ENCODE data around the gene JUND. TPM values are rescaled to one million over a fixed set of nuclear protein-coding genes. Genes with fewer than 3 reads are reported as not detected.

JUND gene
- 92.5 and 115 TPM in 2 replicates for polyA plus RNA-seq (2012; rRNA removed)
- 55.4 and 101 TPM in 2 replicates for polyA plus RNA-seq (2012; cell fraction: cytosol; rRNA removed)
- polyA plus RNA-seq (2012; cell fraction: nucleus; rRNA removed): 125 and 131 TPM in 2 replicates

GRCh38 chr19:18281082-18282020 lies at the start of gene JUND:
TSS of gene JUND (minus strand) at chr19:18281622. CDS start at chr19:18281484, 138 bp downstream.
- H3K79me2 ChIP-seq (ENCODE audit: insufficient read depth): peaks cover 48% of the 10 kb centered on the region
- H3K4me1 ChIP-seq (ENCODE audit: control insufficient read depth in 1 of 2, insufficient read depth in 2 of 2, low read depth in 1 of 2, low read length in 1 of 2): peaks cover 9 to 16% of the 10 kb centered on the region in 2 experiments; a peak in 3 of 4 replicates
- H3F3A ChIP-seq (replicated peaks; ENCODE audit: insufficient read depth): peaks cover 24% of the 10 kb centered on the region
- CTCF ChIA-PET: interaction anchor here (0.7 to 13.0 kb wide), 16 partner anchors 11 to 261 kb away, joined by 3 to 216 read pairs (median 32); partner anchors contain the start of genes LSM4, MPV17L2, RAB3A and SSBP4
- H3K4me2 ChIP-seq: peak within 1 kb of the TSS; percentile 94
- DNase-seq: peak; percentile 95
- POLR2A ChIA-PET: interaction anchor here (0.5 to 6.1 kb wide), 24 partner anchors 11 to 151 kb away, joined by 3 to 112 read pairs (median 4); partner anchors contain the start of genes LSM4, MPV17L2 and SSBP4
- H3K9me2 ChIP-seq: no peaks in the 10 kb centered on the region
- peaks cover 4 to 17% of the 10 kb centered on the region in 2 experiments for H3K36me3 ChIP-seq (replicated peaks in 1 of 2; ENCODE audit: control insufficient read depth in 1 of 2, insufficient read depth in 2 of 2, low read length in 1 of 2)
- WGBS (ENCODE audit: low lambda C conversion rate): 2% methylated on average over 16 of the region's 138 CpGs
- H4K20me1 ChIP-seq (ENCODE audit: insufficient read depth): peaks cover 39% of the 10 kb centered on the region
- no peaks in the 10 kb centered on the region for H3K9me3 ChIP-seq
- no peaks in the 10 kb centered on the region for H3K27me3 ChIP-seq (ENCODE audit: insufficient read depth)
- TF ChIP-seq MXI1 (IDR thresholded peaks at IDR 0.05; ENCODE audit: low read depth, low read length) (peak; percentile 76), RXRA (IDR thresholded peaks at IDR 0.05; ENCODE audit: borderline replicate concordance, low read depth) (no peak), PBX3 (IDR thresholded peaks at IDR 0.05) (peak; percentile 96), MAX (IDR thresholded peaks at IDR 0.05; ENCODE audit: low read depth) (peak; percentile 14), ZBTB33 (IDR thresholded peaks at IDR 0.05; ENCODE audit: borderline replicate concordance, low read depth) (no peak), TAF1 (IDR thresholded peaks at IDR 0.05; ENCODE audit: borderline replicate concordance, low read depth, low read length) (peak; percentile 88), NFIC (IDR thresholded peaks at IDR 0.05; ENCODE audit: borderline replicate concordance) (no peak), SIN3A (IDR thresholded peaks at IDR 0.05; ENCODE audit: borderline replicate concordance, low read depth, low read length) (peak; percentile 17; the same call in 1 of the 2 replicates), MEF2A (IDR thresholded peaks at IDR 0.05; ENCODE audit: borderline replicate concordance, low read depth) (no peak), CTCF (IDR thresholded peaks at IDR 0.05) (0 out of 2 replicates have a peak, but pooled peaks have one; percentile 5), POLR2AphosphoS5 (IDR thresholded peaks at IDR 0.05; ENCODE audit: low read depth, low read length) (peak; percentile 96), NRF1 (IDR thresholded peaks at IDR 0.05; ENCODE audit: low read depth, low read length) (peak; percentile 56), RAD21 (IDR thresholded peaks at IDR 0.05; ENCODE audit: low read length) (no peak), EP300 (IDR thresholded peaks at IDR 0.05; ENCODE audit: borderline replicate concordance in 1 of 2, low read depth in 1 of 2, low read length in 1 of 2) (0 out of 4 replicates have a peak, but pooled peaks of 1 of the 2 experiments have one; percentile 4)
- H3K27ac ChIP-seq (ENCODE audit: low read depth in 2 of 2, low read length in 1 of 2): peak within 1 kb of the TSS; percentile 99 to 100
- H2AFZ ChIP-seq (ENCODE audit: low read depth): peak within 1 kb of the TSS; percentile 4; the same call in 1 of the 2 replicates
- H3K4me3 ChIP-seq (ENCODE audit: low read depth in 2 of 2, low read length in 1 of 2): peak within 1 kb of the TSS; percentile 74 to 92
- peak within 1 kb of the TSS; percentile 98 for H3K9ac ChIP-seq
